Measurements from ENCODE around the gene SELENON.

SELENON gene

DNA sequence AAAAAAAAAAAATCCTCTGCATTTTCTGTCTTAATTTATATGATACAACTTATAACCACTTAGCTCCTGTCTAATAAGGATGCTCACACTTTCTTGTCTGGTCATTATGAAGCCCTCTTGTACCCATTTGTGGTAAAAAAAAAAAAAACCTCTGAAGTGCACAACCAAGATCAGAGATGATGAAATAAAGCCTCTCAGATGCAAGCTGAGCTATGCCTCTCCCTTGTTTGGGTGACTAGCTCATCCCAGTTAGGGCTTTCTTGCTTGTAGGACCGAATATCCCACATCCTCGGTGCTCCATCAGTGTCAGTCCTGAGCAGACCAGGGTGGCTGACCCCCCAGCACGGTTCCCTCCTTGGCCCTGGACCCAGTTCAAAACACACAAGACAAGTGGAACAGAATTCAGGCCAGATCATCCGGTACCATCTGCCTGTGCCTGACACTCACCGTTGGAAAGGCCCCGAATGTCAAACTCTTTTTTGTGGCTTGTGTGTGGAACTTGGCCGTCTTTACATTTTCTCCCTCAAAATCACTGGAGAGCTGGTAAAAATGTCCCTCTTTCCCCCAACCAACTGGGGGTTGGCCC, 6.3 kb upstream of the SELENON start:
- DNase-seq = no peak

DNA sequence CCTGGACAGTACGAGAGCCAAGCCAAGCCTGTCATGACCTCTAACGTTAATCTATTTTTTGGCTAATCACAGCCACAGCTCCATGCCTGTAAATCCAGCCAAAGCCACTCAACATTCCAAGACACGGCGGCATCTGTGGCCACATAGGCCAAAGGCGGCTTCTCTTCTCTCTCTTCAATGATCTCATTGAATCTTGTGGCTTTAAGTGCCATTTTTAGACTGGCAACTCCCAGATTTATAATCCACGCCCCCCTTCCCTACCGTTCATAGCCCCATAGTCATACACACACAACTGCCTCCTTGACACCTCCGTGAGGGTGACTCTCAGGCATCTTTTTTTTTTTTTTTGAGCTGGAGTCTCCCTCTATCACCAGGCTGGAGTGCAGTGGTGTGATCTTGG, 5.7 kb upstream of the SELENON start:
- DNase-seq = no peak

DNA sequence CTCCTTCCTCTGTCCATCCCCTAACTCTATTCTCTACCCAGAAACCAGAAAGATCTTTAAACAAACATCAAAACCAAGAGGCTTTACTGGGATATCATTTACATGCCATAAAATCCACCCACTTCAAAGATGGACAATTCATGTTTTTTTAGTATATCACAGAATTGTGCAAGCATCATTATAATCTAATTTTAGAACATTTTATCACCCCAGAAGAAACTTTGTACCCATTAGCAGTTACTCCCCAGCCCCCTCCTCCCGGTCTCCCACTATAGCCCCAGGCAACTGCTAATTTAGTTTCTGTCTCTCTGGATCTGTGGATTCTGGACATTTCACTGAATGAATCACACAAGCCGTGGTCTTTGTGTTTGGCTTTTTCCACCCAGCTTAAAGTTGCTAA, 4.8 kb upstream of the SELENON start:
- no peak for DNase-seq

DNA sequence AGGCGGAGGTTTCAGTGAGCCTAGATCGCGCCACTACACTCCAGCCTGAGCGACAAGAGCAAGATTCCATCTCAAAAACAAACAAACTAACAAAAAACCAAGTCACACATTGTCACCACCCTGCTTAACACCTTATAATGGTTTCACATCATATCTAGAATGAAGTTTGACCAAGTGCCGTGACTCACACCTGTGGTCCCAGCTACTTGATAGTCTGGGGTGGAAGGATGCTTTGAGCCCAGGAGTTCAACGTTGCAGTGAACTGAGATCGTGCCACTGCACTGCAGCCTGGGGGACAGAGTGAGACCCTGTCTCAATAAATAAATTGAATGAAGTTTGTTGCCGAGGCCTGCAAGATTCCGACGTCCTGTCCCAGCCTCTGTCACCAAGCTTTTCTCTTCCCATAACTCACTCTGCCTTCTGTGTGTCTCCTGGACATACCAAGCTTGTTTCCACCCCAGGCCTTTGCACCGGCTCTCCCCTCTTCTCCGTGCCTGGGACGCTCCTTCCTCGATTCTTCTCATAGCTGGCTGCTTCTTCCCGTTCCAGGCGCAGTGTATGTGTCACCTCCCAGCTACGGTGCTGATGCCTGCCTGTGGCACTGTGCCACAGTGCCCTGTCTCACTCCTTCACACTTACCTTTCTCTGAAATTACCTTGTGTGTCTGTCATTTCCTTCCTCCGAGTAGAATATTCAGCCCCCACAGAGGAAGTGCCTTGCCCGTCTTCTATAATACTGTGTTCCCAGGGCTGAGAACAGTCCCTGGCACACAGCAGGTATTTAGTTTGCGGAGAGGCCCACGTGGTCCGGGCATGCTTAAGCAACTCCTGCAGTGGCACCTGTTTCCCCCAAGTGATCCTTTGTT, 3.8 kb upstream of the SELENON start:
- no peak for DNase-seq

DNA sequence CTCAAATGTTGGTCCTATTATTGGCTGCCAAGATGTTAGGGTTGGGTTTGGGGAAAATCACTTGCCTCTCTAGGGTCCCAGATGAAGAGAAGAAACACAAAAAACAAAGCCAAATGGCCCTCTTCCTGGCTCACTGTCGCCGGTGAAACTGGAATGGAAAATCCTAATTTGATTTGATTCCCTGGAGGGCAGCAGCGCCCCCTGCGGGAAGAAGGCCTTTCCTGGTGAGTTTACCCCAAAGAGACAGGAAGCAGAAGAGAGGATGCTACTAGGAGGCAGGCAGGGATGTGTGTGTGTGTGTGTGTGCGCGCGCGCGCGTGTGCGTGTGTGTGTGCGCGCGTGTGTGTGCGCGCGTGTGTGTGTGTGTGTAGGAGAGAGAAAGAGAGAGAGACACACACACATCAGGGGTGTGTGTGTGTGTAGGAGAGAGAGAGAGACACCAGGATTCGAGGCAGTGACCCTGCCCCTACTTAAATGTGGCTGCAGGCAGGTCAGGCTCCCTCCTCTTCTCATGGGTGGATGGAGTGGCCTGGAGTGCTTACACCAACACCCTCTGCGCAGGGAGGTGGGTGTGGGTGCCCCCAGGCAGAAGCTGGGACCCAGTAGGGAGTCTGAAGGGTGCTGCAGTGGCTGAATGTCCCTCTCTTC, 3.1 kb upstream of the SELENON start:
- DNase-seq = peak; percentile 89

DNA sequence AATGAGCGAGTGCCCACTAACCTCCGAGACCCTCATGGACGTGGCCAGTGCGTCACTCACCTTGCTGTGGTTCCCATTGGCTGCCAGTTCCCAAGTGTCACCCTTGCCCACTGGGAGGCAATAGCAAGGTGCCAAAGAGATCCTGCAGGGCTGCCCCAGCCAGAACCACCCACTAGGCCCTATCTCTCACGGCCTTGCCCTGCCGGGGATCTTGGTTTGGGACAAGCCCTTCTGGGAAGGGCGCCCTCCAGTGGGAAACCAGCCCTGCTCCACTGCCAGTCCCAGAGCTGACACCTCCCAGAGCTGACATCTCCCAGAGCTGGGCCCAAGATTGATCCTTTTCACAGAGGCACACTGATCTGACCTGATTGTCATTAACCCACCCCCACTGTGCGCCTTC, 2.1 kb upstream of the SELENON start:
- DNase-seq = peak; percentile 82

DNA sequence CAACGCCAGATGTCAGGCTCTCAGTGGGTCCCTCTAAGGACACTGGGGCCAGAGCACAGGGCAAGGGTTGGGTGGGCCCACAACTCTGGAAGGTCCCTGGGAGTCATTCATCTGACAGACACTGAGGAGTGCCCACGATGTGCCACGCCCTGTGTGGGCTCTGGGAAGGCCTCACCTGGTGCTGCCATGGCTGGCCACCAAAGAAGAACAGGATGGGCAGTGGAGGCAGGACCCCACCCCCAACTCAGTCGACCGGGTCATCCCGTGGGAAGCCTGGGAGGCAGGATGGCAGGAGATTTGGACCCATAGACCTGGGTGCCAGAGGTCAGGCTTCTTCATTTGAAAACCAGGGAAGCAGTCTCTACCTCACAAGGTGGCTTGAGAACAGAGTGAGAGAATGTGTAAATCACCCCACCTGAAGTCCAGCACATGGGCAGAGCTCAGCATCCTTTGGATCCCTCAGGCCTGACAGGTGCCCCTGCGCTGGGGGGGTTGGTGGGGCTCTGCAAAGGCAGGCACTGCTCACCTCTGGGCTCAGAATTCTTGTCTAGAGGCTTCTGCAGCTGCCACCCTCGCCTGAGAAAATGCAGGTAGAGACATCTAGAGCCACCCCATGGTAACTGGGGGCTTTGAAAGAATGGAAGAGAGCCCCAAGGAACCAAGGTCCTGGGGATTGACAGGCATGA, 1.2 kb upstream of the SELENON start:
- no peak for DNase-seq

DNA sequence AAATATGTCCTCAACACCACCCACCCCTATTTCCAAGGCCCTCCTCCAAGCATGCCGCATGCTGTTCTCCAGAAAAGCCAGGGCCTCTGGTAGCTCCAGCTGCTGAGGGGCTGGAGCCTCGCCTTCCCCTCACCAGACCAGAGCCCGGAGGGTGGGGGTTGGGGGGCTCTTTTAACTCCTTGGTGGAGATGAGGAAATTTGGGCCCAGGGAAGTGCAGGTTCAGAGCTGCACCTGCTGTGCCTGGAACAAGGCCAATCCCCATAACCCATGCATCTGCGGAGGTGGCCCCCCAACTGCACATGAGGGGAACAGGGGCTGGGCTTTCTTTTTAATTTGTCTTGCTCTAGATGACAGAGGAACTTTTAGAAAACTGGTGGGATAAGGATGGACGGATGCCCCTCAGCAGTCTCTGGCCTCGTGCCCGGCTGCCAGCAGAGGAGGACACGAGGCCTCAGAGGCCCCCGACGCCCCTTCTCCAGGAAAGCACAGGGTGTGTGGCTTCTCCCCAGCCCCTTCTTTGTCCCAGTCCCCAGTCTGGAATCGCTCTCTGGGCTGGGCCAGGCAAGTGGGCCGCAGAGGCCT, 550 bp upstream of the SELENON start:
- no peak for DNase-seq

DNA sequence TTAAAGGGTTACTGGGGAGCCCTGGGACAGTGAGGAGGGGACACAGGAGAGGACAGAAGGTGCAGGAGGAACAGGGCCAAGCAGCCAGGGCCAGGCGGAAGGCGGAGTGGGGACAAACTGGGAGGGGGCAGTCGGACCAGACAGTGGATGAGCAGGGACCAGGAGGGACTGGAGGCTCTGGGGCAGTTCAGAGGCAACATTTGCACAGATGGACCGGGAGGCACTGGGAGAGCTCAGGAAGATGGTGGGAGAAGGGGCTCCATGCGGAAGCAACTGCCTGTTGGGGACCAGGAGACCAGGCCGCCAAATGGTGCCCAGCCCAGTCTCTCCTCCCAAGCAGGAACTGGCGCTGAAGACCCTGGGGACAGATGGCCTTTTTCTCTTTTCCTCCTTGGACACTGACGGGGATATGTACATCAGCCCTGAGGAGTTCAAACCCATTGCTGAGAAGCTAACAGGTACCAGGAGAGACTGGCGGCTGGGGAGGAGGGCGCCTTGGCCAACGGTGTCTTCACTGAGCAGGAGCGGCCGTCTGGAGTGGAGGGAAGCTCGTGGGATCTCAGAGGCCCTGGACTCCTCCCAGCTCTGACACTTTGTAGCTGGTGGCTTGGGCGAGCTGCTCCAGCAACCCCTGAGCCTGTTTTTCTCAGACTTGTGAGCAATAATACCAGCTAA, 847 bp downstream of the SELENON start:
- DNase-seq = no peak

DNA sequence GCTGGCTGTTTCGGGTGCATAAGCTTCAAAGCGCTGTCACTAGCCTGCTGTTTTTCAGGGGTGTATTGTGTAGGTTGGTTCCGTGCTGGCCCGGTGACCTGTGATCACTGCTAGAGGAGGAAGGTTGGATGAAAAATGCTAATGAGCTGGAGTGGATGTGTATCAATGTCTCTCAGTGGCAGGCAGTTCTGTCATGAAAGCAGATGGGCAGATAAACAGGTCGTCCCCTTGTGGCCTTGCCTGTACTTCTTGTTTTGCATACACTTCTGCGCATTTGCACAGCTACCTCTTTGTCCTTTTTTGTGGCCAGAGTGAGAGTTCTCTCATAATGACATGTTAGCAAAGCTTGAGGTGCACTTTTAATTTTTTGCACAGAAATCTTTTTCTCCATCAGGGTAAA, 2.9 kb downstream of the SELENON start:
- peak; percentile 73 for DNase-seq

DNA sequence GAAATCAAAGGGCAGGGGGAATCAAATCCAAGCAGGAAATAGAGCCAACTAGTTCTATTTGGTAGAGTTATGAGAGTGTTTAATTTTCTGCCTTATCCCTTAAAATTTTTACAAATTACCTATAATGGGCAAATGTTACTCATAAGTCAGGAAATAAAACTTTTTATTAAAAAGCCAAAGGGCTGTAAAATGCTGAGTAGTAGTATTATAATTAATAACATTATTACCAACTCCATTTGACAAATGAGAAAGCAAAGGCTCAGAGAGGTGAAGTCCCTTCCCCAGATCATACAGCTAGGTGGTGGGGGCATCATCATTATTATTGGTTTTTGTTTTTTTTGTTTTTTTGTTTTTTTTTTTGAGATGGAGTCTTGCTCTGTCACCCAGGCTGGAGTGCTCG, 3.4 kb downstream of the SELENON start:
- DNase-seq = no peak

DNA sequence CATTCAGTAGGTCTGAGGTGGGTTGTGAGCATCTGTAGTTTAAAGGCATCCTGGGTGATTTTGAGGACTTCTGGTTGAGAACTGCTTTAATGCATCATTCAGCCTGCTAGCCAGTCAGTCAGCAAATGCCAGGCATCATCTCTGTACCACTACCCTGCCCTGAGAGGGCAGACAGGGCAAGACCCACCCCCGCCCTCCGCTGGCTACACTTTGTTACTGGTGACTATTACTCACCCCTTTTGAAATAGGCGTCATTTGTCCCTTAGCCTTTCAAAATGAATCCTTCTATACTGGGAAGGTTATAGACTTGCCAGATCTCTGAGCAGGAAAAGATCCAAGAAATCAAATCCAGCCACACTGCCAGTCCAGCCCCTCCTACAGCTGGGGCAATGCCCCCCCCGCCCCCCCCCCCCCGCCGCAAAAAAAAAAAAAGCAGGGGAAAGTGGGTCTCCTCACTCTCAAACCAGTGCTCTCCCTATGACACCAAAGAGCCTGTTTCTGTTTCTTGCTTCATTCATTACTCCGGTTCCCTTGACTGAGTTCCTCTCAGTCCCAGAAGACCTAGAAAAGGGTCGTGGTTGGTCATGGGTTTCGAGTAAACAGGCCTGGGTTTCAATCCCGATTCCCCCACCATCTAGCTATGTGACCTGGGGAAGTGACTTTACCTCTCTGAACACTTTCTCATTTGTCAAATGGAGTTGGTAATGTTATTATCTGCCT, 4.4 kb downstream of the SELENON start:
- no peak for DNase-seq

DNA sequence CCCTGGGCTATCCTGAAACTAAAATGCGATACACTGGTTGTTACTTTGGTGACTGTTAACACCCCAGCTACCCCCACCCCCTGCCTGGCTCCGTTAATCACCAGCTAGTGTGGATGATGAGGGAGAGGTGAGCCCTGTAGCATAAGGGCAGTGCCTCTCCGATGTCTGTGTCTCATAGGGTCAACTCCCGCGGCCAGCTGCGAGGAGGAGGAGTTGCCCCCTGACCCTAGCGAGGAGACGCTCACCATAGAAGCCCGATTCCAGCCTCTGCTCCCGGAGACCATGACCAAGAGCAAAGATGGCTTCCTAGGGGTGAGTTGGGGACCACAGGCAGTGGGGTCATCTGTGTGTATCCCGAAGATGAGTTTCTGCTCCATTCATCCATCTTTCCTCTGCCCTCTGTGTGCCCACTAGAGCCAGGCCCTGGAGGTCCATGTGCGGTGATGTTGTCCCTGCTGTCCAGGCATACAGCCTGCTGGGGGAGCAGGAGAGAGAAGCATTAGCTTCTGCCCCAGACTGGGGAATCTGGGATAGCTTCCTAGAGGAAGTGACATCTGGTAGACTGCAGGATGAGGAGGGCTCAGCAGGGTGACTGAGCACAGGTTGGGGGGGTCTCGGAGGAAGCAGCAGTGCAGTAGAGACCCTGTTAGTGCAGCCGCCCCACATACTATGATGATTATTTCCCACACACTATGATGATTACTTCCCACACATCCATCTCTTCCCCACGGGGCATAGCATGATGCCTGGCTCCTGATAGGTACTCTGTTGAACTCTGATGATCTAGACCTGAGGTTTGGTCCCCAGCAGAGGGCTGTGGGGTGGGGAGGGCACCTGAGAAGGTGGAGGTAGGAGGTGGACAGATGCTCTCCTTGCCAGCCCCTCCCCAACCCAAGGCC, 5.2 kb downstream of the SELENON start:
- DNase-seq = no peak

DNA sequence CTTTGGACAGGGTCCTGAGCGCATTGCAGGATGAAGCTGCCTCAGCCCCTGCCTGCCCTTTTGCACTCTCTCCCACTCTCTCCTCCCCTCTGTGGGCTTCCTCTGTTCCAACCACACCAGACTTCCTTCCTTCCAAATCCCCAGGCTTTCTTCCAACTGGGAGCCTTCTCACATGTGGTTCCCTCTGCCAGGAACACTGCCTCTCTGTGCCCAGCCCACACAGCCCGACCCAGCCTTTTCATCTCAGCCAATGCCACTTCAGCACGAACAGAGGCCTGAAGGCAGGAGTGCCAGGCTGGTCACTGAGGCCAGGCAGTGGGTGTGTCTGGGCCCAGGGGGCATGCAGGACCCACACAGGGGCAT, 5.9 kb downstream of the SELENON start:
- DNase-seq = no peak

DNA sequence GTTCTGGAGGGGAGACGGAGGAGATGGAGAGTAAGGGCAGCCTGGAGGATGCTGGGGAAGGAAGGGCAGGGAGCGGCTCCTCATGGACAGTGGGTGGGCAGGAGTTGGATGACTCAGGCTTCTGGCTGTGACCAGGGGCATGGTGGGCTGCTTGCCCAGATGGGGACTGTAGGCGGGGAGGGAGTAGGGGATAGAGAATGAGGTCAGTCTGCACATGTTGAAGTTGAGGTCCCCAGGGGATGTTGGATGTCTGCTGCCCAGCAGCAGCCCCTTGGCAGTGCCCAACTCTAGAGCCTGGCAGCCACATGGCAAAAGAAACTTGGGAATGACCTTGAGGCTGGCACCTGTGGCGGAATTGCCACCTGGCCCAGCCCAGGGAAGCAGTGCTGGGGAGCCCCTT, 6.4 kb downstream of the SELENON start:
- no peak for DNase-seq

DNA sequence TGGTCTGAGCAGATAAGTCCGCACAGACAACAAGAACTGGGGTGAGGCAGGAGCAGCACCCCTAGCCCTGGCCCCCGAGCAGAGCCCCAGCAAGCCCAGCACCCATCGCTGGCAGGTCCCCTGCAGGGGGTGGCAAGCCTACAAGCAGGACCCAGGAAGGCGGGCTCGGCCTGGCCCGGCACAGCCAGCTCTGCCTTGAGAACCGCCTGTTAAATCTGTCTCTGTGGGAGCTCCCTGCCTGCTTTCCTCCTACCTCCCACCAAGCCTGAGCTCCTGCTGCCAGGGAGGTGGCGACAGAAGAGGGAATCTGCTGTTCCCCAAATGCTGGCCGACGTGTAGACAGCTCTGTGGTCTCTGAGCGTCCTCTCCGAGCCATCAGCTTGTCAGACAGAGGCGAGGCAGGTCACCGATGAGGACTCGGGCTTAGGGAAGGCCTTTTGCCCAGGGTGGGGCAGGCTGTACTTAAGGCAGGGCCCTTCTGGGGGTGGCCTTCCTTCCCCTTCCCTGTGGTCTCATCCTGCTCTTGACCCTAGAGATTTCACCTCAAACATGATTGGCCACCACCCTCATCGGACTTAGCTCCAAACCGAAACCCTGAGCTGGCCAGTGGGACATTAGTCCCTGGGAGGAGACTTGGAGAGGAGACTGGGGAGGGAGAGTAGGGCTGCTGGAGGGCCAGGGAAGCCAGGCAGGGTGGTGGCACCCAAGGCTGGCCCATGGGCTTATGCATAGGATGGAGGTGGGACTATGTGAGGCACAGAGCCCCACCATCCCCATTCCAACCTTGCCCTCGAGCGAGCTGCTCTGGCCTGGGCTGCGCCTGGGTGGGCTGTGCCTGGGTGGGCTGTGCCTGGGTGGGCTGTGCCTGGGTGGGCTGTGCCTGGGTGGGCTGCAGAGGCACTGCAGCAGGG, 7.7 kb downstream of the SELENON start:
- DNase-seq = no peak

DNA sequence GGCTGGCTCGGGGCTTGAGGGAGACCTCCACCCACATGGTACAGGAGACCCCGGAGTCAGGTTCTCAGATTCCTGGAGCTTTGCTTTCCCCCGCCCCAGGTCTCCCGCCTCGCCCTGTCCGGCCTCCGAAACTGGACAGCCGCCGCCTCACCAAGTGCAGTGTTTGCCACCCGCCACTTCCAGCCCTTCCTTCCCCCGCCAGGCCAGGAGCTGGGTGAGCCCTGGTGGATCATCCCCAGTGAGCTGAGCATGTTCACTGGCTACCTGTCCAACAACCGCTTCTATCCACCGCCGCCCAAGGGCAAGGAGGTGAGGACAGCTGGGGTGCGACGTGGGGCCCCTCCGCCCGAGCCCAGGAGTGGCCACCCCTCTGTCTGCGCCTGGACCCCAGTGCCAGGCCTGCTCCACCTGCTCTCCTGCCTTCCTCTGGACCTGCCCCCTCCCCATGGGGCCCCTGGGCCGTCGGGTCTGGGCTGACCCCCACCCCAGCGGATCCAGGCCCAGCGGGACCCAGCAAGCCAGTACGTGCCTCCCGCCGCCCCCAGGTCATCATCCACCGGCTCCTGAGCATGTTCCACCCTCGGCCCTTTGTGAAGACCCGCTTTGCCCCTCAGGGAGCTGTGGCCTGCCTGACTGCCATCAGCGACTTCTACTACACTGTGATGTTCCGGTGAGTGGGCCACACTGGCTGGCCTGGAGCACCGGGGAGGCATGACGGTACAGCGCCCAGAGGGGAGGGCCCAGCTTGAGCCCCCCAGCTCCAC, 8.7 kb downstream of the SELENON start:
- DNase-seq = no peak

DNA sequence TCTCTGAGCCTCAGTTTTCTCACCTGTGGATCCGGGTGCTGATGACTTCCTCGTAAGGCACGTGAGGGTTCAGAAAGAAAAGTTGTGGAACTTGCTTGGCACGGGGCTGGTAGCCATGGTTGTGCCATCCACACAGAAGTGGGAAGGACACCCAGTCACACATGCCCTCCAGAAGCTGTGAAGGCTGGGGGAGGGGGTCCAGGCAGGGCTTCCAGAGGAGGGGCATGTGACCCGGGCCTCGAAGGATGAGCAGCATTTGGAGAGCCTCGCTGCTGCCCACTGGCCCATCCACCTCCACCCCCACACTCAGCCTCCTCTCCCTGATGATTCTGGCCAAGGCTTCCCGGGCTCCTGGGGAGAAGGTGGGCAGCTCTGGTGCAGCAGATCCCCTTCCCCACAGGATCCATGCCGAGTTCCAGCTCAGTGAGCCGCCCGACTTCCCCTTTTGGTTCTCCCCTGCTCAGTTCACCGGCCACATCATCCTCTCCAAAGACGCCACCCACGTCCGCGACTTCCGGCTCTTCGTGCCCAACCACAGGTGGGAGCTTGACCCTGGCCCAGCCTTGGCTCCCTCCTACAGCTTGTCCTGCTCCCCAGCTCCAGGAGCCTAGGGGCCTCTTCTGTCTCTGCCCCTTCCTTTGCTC, 9.4 kb downstream of the SELENON start:
- DNase-seq = peak; percentile 36

DNA sequence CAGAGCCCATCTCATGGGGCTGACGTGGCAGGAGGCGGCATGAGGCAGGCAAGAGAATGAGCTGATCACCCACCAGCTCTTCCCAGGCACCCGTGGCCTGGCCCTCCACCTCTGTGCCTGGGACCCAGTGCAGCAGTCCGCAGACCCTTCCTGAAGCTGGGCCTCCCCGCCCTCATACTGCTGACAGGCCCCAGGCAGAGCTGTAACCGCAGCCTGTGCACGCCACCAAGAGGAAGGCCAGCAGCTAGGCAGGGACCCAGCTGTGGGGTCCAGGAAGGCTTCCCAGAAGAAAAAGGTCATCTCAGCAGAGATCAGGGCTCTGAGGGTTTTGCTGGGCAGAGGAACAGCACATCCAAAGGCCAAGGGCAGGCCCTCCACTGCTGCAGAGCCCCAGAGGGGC, 9.9 kb downstream of the SELENON start:
- DNase-seq = no peak

Measured in hematopoietic multipotent progenitor cell treated with erythropoietin and hydrocortisone succinate and interleukin-3 and kit ligand, for 6 days (in vitro differentiated cells).